GM12801 (cell line): Measurements from ENCODE around the gene SENP5.

Experiments used
- TF ChIP-seq, protein P1 (sequence below): IDR thresholded peaks from one replicate; pipeline ENCODE4 v1.5.1; 2011; ENCODE audit warnings: control low read depth; ENCODE audit not compliant: insufficient read length; ENCODE audit errors: extremely low read depth

The SENP5 gene

GRCh38 chr3:196971094-196971698, 103.5 kb downstream of the SENP5 start:
- TF ChIP-seq, protein P1, sequence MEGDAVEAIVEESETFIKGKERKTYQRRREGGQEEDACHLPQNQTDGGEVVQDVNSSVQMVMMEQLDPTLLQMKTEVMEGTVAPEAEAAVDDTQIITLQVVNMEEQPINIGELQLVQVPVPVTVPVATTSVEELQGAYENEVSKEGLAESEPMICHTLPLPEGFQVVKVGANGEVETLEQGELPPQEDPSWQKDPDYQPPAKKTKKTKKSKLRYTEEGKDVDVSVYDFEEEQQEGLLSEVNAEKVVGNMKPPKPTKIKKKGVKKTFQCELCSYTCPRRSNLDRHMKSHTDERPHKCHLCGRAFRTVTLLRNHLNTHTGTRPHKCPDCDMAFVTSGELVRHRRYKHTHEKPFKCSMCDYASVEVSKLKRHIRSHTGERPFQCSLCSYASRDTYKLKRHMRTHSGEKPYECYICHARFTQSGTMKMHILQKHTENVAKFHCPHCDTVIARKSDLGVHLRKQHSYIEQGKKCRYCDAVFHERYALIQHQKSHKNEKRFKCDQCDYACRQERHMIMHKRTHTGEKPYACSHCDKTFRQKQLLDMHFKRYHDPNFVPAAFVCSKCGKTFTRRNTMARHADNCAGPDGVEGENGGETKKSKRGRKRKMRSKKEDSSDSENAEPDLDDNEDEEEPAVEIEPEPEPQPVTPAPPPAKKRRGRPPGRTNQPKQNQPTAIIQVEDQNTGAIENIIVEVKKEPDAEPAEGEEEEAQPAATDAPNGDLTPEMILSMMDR: no peak

- TF ChIP-seq, protein P1: no peak
Measured at GRCh38 chr3:196974661-196975060, 106.9 kb downstream of the SENP5 start.

GRCh38 chr3:196975349-196975748, 107.6 kb downstream of the SENP5 start:
- TF ChIP-seq, protein P1: no peak

- TF ChIP-seq, protein P1: no peak
Measured at GRCh38 chr3:196976941-196977340, 109.2 kb downstream of the SENP5 start.

DNA sequence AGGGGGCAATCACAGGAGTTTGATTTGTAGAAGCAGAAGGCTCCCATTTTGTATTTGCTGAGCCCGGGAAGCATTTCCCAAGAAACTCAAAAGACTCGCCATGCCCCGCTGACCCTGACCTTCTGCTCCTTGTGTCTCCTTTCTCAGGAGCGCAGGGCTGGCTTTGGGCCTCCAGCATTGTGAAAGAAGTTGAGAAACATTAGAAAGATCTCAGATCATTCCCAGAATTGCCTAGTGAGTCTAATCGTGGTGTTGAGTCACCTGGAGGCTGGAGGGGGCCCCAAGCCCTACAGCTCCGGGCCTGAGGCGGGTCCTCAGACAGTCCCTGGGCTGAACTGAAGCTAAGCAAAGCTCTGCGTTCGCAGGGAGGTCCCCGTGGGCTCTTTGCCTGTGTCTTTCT, 111.8 kb downstream of the SENP5 start:
- TF ChIP-seq, protein P1: no peak

GRCh38 chr3:196981657-196982056, 113.9 kb downstream of the SENP5 start:
- TF ChIP-seq, protein P1: no peak

- TF ChIP-seq, protein P1: no peak
Measured at GRCh38 chr3:196983186-196983585, 115.5 kb downstream of the SENP5 start.
